Measurements from ENCODE around the gene FTO. TPM values are rescaled to one million over a fixed set of nuclear protein-coding genes. Genes with fewer than 3 reads are reported as not detected.

The FTO gene
- polyA plus RNA-seq, 3 donors: 16.8 to 51.0 (median 37.7) TPM

DNA sequence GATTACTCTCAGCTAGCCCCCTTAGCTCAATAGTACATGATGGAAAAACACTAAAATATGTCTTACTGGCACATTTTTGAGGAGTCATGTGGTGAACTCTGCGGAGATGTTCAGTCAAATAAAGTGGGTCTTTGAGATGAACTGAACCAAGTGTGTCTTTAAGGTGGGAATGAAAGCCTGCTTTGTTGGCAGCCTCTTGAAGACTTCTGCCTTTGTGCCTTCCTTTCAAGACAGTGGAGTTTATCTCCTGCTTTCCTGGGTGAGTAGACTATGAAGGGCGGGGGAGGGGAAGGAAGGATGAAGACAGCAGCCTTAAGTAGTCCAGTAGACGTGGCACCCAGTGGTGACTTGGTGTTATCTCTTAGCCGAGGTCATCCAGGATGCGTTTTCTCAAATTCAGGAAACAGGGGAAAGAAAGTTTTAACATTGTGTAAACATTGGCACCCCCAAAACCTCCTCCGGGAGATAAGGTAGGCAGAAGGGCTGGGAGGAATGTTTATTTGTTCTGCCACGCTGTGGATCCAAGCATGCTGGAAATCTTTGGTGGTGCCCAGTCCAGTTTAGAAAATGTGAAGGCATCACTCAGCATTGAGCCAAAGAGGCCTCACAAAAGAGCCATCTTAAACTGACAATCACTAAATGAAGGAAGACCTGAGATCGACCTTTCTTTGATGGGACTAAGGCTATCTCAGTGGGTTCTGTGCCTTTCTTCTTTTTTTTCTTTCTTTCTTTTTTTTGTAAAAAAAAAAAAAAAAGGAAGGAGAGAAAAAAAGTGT, 220.6 kb downstream of the FTO start:
- WGBS (ENCODE audit: insufficient coverage): 62% methylated on average over 5 of the region's 8 CpGs
- Histone ChIP-seq H3K9ac (ENCODE audit: insufficient read depth, low read length, poor library complexity, severe bottlenecking) (no peak overlapping the region), H3K4me3 (replicated peaks in 1 of 3; ENCODE audit: low read depth in 2 of 3, low read length in 3 of 3) (no peak overlapping the region), H3K9me3 (replicated peaks in 1 of 2; ENCODE audit: control insufficient read depth in 1 of 2, insufficient read depth in 1 of 2, low read length in 2 of 2) (no peaks in the 10 kb centered on the region), H3K4me2 (replicated peaks; ENCODE audit: extremely low read depth, low read length, poor library complexity, severe bottlenecking) (no peak overlapping the region), H3K4me1 (ENCODE audit: control insufficient read depth in 1 of 2, insufficient read depth in 2 of 2, low read length in 2 of 2) (no peaks in the 10 kb centered on the region), H3K79me2 (ENCODE audit: insufficient read depth, low read length) (no peaks in the 10 kb centered on the region), H3K36me3 (replicated peaks in 1 of 2; ENCODE audit: control insufficient read depth in 1 of 2, insufficient read depth in 2 of 2, low read length in 2 of 2) (no peaks in the 10 kb centered on the region), H3K27ac (ENCODE audit: low read depth in 1 of 2, low read length in 2 of 2) (no peak overlapping the region), H2AFZ (ENCODE audit: insufficient read depth, low read depth, low read length, poor library complexity, severe bottlenecking) (no peak overlapping the region), H3K27me3 (ENCODE audit: control insufficient read depth in 2 of 2, insufficient read depth in 2 of 2, low read length in 2 of 2) (no peaks in the 10 kb centered on the region), H4K20me1 (ENCODE audit: insufficient read depth, low read length) (no peaks in the 10 kb centered on the region)
- Mint-ChIP-seq H3K27ac (peak overlapping the region in 2 of 7 donors; percentile 6 to 48), H3K9me3 (no peaks in the 10 kb centered on the region), H3K27me3 (ENCODE audit: low read depth in 3 of 3) (no peaks in the 10 kb centered on the region), H3K4me3 (no peak overlapping the region), H3K4me1 (peaks cover 3% of the 10 kb centered on the region), H3K36me3 (peaks cover 1 to 3% of the 10 kb centered on the region in 2 donors)
- intact Hi-C loops (cut with micrococcal nuclease): no loop called here
- no peak for DNase-seq
- TF ChIP-seq, protein P1, sequence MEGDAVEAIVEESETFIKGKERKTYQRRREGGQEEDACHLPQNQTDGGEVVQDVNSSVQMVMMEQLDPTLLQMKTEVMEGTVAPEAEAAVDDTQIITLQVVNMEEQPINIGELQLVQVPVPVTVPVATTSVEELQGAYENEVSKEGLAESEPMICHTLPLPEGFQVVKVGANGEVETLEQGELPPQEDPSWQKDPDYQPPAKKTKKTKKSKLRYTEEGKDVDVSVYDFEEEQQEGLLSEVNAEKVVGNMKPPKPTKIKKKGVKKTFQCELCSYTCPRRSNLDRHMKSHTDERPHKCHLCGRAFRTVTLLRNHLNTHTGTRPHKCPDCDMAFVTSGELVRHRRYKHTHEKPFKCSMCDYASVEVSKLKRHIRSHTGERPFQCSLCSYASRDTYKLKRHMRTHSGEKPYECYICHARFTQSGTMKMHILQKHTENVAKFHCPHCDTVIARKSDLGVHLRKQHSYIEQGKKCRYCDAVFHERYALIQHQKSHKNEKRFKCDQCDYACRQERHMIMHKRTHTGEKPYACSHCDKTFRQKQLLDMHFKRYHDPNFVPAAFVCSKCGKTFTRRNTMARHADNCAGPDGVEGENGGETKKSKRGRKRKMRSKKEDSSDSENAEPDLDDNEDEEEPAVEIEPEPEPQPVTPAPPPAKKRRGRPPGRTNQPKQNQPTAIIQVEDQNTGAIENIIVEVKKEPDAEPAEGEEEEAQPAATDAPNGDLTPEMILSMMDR (IDR thresholded peaks at IDR 0.05): no peak

DNA sequence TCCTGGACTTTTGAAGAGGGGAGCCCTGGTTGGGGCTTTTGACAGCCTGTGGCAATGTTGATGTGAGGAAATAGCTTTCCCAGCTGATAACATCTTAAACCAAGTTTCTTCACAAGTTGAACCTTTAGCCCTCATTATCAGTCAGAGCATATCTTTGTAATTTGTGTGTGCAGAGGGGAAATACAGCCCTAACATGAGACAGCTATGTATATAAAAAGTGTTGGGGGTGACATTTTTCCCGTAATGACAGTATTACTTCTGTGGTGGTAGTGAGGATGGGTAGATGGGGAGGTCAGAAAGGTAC, 221.1 kb downstream of the FTO start:
- Histone ChIP-seq H3K4me2 (replicated peaks; ENCODE audit: extremely low read depth, low read length, poor library complexity, severe bottlenecking) (no peak overlapping the region), H3K79me2 (ENCODE audit: insufficient read depth, low read length) (no peaks in the 10 kb centered on the region), H3K4me3 (replicated peaks in 1 of 3; ENCODE audit: low read depth in 2 of 3, low read length in 3 of 3) (no peak overlapping the region), H4K20me1 (ENCODE audit: insufficient read depth, low read length) (no peaks in the 10 kb centered on the region), H3K9me3 (replicated peaks in 1 of 2; ENCODE audit: control insufficient read depth in 1 of 2, insufficient read depth in 1 of 2, low read length in 2 of 2) (no peaks in the 10 kb centered on the region), H3K27ac (ENCODE audit: low read depth in 1 of 2, low read length in 2 of 2) (no peak overlapping the region), H3K36me3 (replicated peaks in 1 of 2; ENCODE audit: control insufficient read depth in 1 of 2, insufficient read depth in 2 of 2, low read length in 2 of 2) (no peaks in the 10 kb centered on the region), H3K27me3 (ENCODE audit: control insufficient read depth in 2 of 2, insufficient read depth in 2 of 2, low read length in 2 of 2) (no peaks in the 10 kb centered on the region), H2AFZ (ENCODE audit: insufficient read depth, low read depth, low read length, poor library complexity, severe bottlenecking) (no peak overlapping the region), H3K9ac (ENCODE audit: insufficient read depth, low read length, poor library complexity, severe bottlenecking) (no peak overlapping the region), H3K4me1 (ENCODE audit: control insufficient read depth in 1 of 2, insufficient read depth in 2 of 2, low read length in 2 of 2) (no peaks in the 10 kb centered on the region)
- Mint-ChIP-seq H3K27me3 (ENCODE audit: low read depth in 3 of 3) (no peaks in the 10 kb centered on the region), H3K4me1 (peaks cover 3% of the 10 kb centered on the region), H3K4me3 (no peak overlapping the region), H3K27ac (no peak overlapping the region), H3K36me3 (peaks cover 1 to 3% of the 10 kb centered on the region in 2 donors), H3K9me3 (no peaks in the 10 kb centered on the region)
- DNase-seq: no peak
- WGBS (ENCODE audit: insufficient coverage): 27% methylated on average over 1 of the region's 1 CpG
- TF ChIP-seq, protein P1 (IDR thresholded peaks at IDR 0.05): no peak
- intact Hi-C loops (cut with micrococcal nuclease): no loop called here

All from CD14-positive monocyte (primary cell).